ENCODE measurements around the gene LTBP3. TPM values are rescaled to one million over a fixed set of nuclear protein-coding genes. Genes with fewer than 3 reads are reported as not detected.
A peak's percentile ranks its signal among the peaks of the same experiment; 100 is the strongest.

Gene LTBP3
- total and polyA plus RNA-seq, 2 of the 13 experiments (the other 11 are each of a cell fraction or from before 2014, with no cell fraction given): 12.2 to 68.1 TPM

DNA sequence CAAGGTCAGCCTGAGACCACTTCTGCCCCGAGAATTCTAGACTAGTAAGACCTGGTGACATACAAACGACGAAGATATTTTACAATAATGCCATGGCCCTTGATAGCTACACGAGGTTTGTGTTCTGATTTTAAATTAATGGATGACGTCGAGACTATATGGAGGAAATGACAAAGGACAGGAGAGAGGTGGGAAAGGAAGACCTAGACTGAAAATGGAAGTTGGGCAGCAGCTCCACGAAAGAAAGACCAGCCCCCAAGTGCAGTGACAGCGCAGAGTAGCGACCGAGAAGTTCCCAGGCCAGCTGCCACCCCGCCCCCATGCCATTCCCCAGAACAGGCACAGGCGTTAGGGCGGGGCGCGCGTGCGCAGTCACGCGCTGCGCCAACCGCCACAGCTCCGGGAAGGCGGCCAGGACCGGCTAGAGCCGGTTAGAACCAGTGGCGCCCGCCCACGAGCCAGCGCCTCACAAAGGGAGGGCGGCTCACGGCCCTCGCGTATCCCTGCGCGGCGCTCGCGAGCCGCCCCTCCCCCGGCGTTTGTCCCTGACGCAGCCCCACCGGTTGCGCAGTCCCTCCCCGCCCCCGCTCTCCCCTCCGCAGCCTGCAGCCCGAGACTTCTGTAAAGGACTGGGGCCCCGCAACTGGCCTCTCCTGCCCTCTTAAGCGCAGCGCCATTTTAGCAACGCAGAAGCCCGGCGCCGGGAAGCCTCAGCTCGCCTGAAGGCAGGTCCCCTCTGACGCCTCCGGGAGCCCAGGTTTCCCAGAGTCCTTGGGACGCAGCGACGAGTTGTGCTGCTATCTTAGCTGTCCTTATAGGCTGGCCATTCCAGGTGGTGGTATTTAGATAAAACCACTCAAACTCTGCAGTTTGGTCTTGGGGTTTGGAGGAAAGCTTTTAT lies 60.8 kb downstream of the LTBP3 start (continued):
- TF ChIP-seq, protein P1, sequence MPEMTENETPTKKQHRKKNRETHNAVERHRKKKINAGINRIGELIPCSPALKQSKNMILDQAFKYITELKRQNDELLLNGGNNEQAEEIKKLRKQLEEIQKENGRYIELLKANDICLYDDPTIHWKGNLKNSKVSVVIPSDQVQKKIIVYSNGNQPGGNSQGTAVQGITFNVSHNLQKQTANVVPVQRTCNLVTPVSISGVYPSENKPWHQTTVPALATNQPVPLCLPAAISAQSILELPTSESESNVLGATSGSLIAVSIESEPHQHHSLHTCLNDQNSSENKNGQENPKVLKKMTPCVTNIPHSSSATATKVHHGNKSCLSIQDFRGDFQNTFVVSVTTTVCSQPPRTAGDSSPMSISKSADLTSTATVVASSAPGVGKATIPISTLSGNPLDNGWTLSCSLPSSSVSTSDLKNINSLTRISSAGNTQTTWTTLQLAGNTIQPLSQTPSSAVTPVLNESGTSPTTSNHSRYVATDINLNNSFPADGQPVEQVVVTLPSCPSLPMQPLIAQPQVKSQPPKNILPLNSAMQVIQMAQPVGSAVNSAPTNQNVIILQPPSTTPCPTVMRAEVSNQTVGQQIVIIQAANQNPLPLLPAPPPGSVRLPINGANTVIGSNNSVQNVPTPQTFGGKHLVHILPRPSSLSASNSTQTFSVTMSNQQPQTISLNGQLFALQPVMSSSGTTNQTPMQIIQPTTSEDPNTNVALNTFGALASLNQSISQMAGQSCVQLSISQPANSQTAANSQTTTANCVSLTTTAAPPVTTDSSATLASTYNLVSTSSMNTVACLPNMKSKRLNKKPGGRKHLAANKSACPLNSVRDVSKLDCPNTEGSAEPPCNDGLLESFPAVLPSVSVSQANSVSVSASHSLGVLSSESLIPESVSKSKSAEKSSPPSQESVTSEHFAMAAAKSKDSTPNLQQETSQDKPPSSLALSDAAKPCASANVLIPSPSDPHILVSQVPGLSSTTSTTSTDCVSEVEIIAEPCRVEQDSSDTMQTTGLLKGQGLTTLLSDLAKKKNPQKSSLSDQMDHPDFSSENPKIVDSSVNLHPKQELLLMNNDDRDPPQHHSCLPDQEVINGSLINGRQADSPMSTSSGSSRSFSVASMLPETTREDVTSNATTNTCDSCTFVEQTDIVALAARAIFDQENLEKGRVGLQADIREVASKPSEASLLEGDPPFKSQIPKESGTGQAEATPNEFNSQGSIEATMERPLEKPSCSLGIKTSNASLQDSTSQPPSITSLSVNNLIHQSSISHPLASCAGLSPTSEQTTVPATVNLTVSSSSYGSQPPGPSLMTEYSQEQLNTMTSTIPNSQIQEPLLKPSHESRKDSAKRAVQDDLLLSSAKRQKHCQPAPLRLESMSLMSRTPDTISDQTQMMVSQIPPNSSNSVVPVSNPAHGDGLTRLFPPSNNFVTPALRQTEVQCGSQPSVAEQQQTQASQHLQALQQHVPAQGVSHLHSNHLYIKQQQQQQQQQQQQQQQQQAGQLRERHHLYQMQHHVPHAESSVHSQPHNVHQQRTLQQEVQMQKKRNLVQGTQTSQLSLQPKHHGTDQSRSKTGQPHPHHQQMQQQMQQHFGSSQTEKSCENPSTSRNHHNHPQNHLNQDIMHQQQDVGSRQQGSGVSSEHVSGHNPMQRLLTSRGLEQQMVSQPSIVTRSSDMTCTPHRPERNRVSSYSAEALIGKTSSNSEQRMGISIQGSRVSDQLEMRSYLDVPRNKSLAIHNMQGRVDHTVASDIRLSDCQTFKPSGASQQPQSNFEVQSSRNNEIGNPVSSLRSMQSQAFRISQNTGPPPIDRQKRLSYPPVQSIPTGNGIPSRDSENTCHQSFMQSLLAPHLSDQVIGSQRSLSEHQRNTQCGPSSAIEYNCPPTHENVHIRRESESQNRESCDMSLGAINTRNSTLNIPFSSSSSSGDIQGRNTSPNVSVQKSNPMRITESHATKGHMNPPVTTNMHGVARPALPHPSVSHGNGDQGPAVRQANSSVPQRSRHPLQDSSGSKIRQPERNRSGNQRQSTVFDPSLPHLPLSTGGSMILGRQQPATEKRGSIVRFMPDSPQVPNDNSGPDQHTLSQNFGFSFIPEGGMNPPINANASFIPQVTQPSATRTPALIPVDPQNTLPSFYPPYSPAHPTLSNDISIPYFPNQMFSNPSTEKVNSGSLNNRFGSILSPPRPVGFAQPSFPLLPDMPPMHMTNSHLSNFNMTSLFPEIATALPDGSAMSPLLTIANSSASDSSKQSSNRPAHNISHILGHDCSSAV (CRISPR knock-in tag; IDR thresholded peaks at IDR 0.05; ENCODE audit: borderline replicate concordance): no peak
- TF ChIP-seq NCOA1 (CRISPR knock-in tag; IDR thresholded peaks at IDR 0.05): peak; percentile 92
- TF ChIP-seq CENPX (CRISPR knock-in tag; IDR thresholded peaks at IDR 0.05): no peak
- TF ChIP-seq RCOR2 (CRISPR knock-in tag; IDR thresholded peaks at IDR 0.05): no peak
- TF ChIP-seq ZNF121 (CRISPR knock-in tag; IDR thresholded peaks at IDR 0.05): no peak; the same call in 1 of the 2 replicates
- TF ChIP-seq ZNF260 (CRISPR knock-in tag; IDR thresholded peaks at IDR 0.05; ENCODE audit: borderline replicate concordance, low read depth): no peak
- no peak for TF ChIP-seq NFIB (CRISPR knock-in tag; IDR thresholded peaks at IDR 0.05; ENCODE audit: borderline replicate concordance)
- TF ChIP-seq SIX4 (CRISPR knock-in tag; IDR thresholded peaks at IDR 0.05): no peak
- no peak for TF ChIP-seq ADNP (CRISPR knock-in tag; IDR thresholded peaks at IDR 0.05)
- TF ChIP-seq ZNF720 (CRISPR knock-in tag; IDR thresholded peaks at IDR 0.05): no peak
- TF ChIP-seq MEF2D (CRISPR knock-in tag; IDR thresholded peaks at IDR 0.05): no peak
- TF ChIP-seq KDM5A (IDR thresholded peaks at IDR 0.05; ENCODE audit: borderline replicate concordance, low read length): 0 out of 2 replicates have a peak, but pooled peaks have one; percentile 16
- TF ChIP-seq CEBPB (IDR thresholded peaks at IDR 0.05; ENCODE audit: borderline replicate concordance, low read depth, low read length): peak; percentile 89
- TF ChIP-seq, protein P2, sequence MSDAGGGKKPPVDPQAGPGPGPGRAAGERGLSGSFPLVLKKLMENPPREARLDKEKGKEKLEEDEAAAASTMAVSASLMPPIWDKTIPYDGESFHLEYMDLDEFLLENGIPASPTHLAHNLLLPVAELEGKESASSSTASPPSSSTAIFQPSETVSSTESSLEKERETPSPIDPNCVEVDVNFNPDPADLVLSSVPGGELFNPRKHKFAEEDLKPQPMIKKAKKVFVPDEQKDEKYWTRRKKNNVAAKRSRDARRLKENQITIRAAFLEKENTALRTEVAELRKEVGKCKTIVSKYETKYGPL (CRISPR knock-in tag; IDR thresholded peaks at IDR 0.05): no peak
- TF ChIP-seq SIX1 (CRISPR knock-in tag; IDR thresholded peaks at IDR 0.05; ENCODE audit: borderline replicate concordance): peak; percentile 53
- TF ChIP-seq ZSCAN31 (CRISPR knock-in tag; IDR thresholded peaks at IDR 0.05; ENCODE audit: low read depth): peak; percentile 80; the same call in 1 of the 2 replicates
- peak; percentile 88; the same call in 1 of the 2 replicates for TF ChIP-seq ZNF510 (CRISPR knock-in tag; IDR thresholded peaks at IDR 0.05; ENCODE audit: low read depth)
- no peak; the same call in 1 of the 2 replicates for TF ChIP-seq ZFP1 (CRISPR knock-in tag; IDR thresholded peaks at IDR 0.05)
- TF ChIP-seq ZNF569 (CRISPR knock-in tag; IDR thresholded peaks at IDR 0.05; ENCODE audit: borderline replicate concordance): no peak
- TF ChIP-seq U2AF1 (optimal IDR thresholded peaks at IDR 0.05; ENCODE audit: low read depth, low read length): no peak
- TF ChIP-seq ZNF746 (CRISPR knock-in tag; IDR thresholded peaks at IDR 0.05): peak; percentile 96
- no peak for TF ChIP-seq ZNF773 (CRISPR knock-in tag; IDR thresholded peaks at IDR 0.05; ENCODE audit: borderline replicate concordance)
